Mucosa of descending colon (tissue), 3 donors: ENCODE measurements around the gene ITIH2. TPM values are rescaled to one million over a fixed set of nuclear protein-coding genes. Genes with fewer than 3 reads are reported as not detected.

Experiments
- ATAC-seq: fragments of 200-7000 bp; cut with Tn5 transposase; one replicate; pipeline ENCODE4 v1.9.1; 2020; ENCODE audit warnings: mild to moderate bottlenecking, moderate library complexity
- DNase-seq, 3 donors: peaks; one replicate each; pipeline ENCODE4 v3.0.0-alpha.2; 2020
- H3K36me3 ChIP-seq: fragments of 200-600 bp; one replicate; pipeline ENCODE4 v1.8.0; 2021; ENCODE audit warnings: low read depth, mild to moderate bottlenecking
- H3K4me1 ChIP-seq: fragments of 200-600 bp; one replicate; pipeline ENCODE4 v1.8.0; 2021; ENCODE audit warnings: low read depth, mild to moderate bottlenecking
- H3K4me3 ChIP-seq: fragments of 200-600 bp; one replicate; pipeline ENCODE4 v1.8.0; 2021; ENCODE audit warnings: mild to moderate bottlenecking
- H3K9me3 ChIP-seq: fragments of 200-600 bp; one replicate; pipeline ENCODE4 v1.8.0; 2021; ENCODE audit warnings: mild to moderate bottlenecking
- CTCF ChIP-seq: fragments of 200-600 bp; IDR thresholded peaks from one replicate; pipeline ENCODE4 v1.8.0; 2022; ENCODE audit warnings: antibody characterized with exemption, mild to moderate bottlenecking
- intact Hi-C, 2 donors: fragments of 100-400 bp; cut with DNase I in 1 of 2; cut with micrococcal nuclease in 1 of 2; formaldehyde crosslinking; loops; one replicate each; pipeline versions ENCODE4 v1.11.0 to v1.11.1; 2022; cut with DNase I, micrococcal nuclease
- total RNA-seq, 3 donors: library from RNA; stranded (reverse); fragmentation: NEBNext Ultra II Directional in 2 of 3; extraction: Animal tissue kit (Norgen Biotek cat#: 25700) in 2 of 3; gene quantifications; one replicate each; pipeline versions ENCODE4 v1.2.1 to v1.2.4, GENCODE V29; 2021 to 2023
- donor health status: DM: no; HTN: no; CAD: no; lungs with moderate emphysema.
- donor health status: DM: no; HTN: no; CAD: no.
- donor health status: DM: no; HTN: yes; CAD: no.

Gene ITIH2
- total RNA-seq, 3 donors from 2014 or later: not detected

- Histone ChIP-seq H3K9me3 (no peaks in the 10 kb centered on the region), H3K4me1 (no peaks in the 10 kb centered on the region), H3K36me3 (no peaks in the 10 kb centered on the region), H3K4me3 (no peak overlapping the region)
- no peak for TF ChIP-seq CTCF
- intact Hi-C loops: no loop called here
- ATAC-seq (no peak), DNase-seq (no peak)
Measured at GRCh38 chr10:7665767-7666166, 37.3 kb upstream of the ITIH2 start.

GRCh38 chr10:7666253-7667023 is 36.7 kb upstream of the ITIH2 start, which contains the start of gene ITIH5:
Gene ITIH5 (minus strand): TSS chr10:7666966. CDS start chr10:7666892, 74 bp downstream.
- no peaks in the 10 kb centered on the region for H3K4me1 ChIP-seq
- peak within 1 kb of the TSS; percentile 9 for H3K4me3 ChIP-seq
- H3K9me3 ChIP-seq: no peaks in the 10 kb centered on the region
- ATAC-seq: no peak
- peak in 1 of 3 donors; percentile 35 for DNase-seq
- no peaks in the 10 kb centered on the region for H3K36me3 ChIP-seq
- TF ChIP-seq CTCF: no peak
- intact Hi-C loops: no loop called here

GRCh38 chr10:7667262-7668141 is 35.6 kb upstream of the ITIH2 start:
- H3K36me3 ChIP-seq: no peaks in the 10 kb centered on the region
- no peak overlapping the region for H3K4me3 ChIP-seq
- intact Hi-C loops: no loop called here
- no peaks in the 10 kb centered on the region for H3K9me3 ChIP-seq
- peak; percentile 32 for ATAC-seq
- peak in 2 of 3 donors; percentile 25 to 48 for DNase-seq
- no peaks in the 10 kb centered on the region for H3K4me1 ChIP-seq
- no peak for TF ChIP-seq CTCF

GRCh38 chr10:7670157-7670556 is 33.0 kb upstream of the ITIH2 start:
- H3K4me3 ChIP-seq: no peak overlapping the region
- TF ChIP-seq CTCF: no peak
- H3K9me3 ChIP-seq: no peaks in the 10 kb centered on the region
- H3K36me3 ChIP-seq: no peaks in the 10 kb centered on the region
- DNase-seq: no peak
- intact Hi-C loops: no loop called here
- no peaks in the 10 kb centered on the region for H3K4me1 ChIP-seq
- no peak for ATAC-seq

GRCh38 chr10:7672341-7673134 is 30.6 kb upstream of the ITIH2 start:
- TF ChIP-seq CTCF: no peak
- H3K4me3 ChIP-seq: no peak overlapping the region
- ATAC-seq (no peak), DNase-seq (no peak)
- no peaks in the 10 kb centered on the region for H3K4me1 ChIP-seq
- no peaks in the 10 kb centered on the region for H3K36me3 ChIP-seq
- intact Hi-C loops: no loop called here
- no peaks in the 10 kb centered on the region for H3K9me3 ChIP-seq
